ENCODE results near the gene RNF167.

DNA sequence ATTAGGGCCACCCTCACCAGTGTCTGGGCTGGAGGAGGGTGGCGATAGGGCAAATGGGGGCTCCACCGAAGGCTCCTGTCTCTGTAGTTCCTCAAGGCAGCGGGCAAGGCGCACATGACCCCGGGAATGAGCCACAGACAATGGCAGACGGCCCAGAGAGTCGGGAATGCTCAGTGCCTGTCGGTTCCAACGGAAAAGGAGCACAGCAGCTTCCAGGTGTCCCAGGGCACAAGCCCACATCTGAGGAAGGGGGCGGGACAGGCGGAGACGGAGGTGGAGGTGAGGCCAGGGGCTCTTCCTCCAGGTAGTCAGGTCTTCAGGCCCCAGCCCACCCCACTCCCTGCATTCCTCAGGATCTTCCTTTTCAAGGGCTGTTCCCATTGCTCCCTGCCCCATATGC, 32.7 kb downstream of the RNF167 start:
- TF ChIP-seq, protein P1, sequence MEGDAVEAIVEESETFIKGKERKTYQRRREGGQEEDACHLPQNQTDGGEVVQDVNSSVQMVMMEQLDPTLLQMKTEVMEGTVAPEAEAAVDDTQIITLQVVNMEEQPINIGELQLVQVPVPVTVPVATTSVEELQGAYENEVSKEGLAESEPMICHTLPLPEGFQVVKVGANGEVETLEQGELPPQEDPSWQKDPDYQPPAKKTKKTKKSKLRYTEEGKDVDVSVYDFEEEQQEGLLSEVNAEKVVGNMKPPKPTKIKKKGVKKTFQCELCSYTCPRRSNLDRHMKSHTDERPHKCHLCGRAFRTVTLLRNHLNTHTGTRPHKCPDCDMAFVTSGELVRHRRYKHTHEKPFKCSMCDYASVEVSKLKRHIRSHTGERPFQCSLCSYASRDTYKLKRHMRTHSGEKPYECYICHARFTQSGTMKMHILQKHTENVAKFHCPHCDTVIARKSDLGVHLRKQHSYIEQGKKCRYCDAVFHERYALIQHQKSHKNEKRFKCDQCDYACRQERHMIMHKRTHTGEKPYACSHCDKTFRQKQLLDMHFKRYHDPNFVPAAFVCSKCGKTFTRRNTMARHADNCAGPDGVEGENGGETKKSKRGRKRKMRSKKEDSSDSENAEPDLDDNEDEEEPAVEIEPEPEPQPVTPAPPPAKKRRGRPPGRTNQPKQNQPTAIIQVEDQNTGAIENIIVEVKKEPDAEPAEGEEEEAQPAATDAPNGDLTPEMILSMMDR (IDR thresholded peaks at IDR 0.05): no peak
- TF ChIP-seq POLR2A (IDR thresholded peaks at IDR 0.05): no peak

Measured in lower leg skin (tissue), 3 donors.